Loucy (cell line): ENCODE data around the gene PGC.

Experiments used
- H2AFZ ChIP-seq: fragments of 200-600 bp; sonication (generic); 2 replicates; pipeline ENCODE4 v1.6.0; 2016; ENCODE audit warnings: antibody characterized with exemption, mild to moderate bottlenecking, low read length, moderate library complexity
- H3F3A ChIP-seq: fragments of 200-600 bp; 2 replicates; pipeline ENCODE4 v1.6.0; 2016; ENCODE audit warnings: antibody characterized with exemption, low read depth, mild to moderate bottlenecking
- H3K27me3 ChIP-seq: fragments of 200-600 bp; sonication (generic); 2 replicates; pipeline ENCODE4 v1.6.1; 2014; ENCODE audit warnings: low read length, mild to moderate bottlenecking; ENCODE audit not compliant: insufficient read depth, poor library complexity, severe bottlenecking
- H3K36me3 ChIP-seq: fragments of 200-600 bp; sonication (generic); 2 replicates; pipeline ENCODE4 v1.6.1; 2016; ENCODE audit warnings: low read length; ENCODE audit not compliant: insufficient read depth
- H3K4me1 ChIP-seq: fragments of 200-600 bp; sonication (generic); 2 replicates; pipeline ENCODE4 v1.5.1; 2014; ENCODE audit warnings: low read length, mild to moderate bottlenecking; ENCODE audit not compliant: insufficient read depth, poor library complexity, severe bottlenecking
- H3K4me2 ChIP-seq: fragments of 200-600 bp; sonication (generic); 2 replicates; pipeline ENCODE4 v1.6.0; 2014; ENCODE audit warnings: antibody characterized with exemption, low read length, low read depth, mild to moderate bottlenecking; ENCODE audit not compliant: poor library complexity, severe bottlenecking
- H3K4me3 ChIP-seq: fragments of 200-600 bp; sonication (generic); 2 replicates; pipeline ENCODE4 v1.5.1; 2014; ENCODE audit warnings: low read length, mild to moderate bottlenecking, mixed read lengths; ENCODE audit not compliant: poor library complexity, severe bottlenecking
- H3K79me2 ChIP-seq: fragments of 200-600 bp; sonication (generic); 2 replicates; pipeline ENCODE4 v1.6.1; 2014; ENCODE audit warnings: low read length; ENCODE audit not compliant: insufficient read depth
- H3K9ac ChIP-seq: fragments of 200-600 bp; sonication (generic); 2 replicates; pipeline ENCODE4 v1.6.0; 2014; ENCODE audit warnings: mild to moderate bottlenecking, low read depth, low read length, moderate library complexity; ENCODE audit not compliant: poor library complexity, severe bottlenecking
- H3K9me2 ChIP-seq: fragments of 200-600 bp; sonication (generic); replicated peaks from 2 replicates; pipeline ENCODE4 v1.6.1; 2016; ENCODE audit warnings: low read depth, low read length, mixed read lengths
- H3K9me3 ChIP-seq: fragments of 200-600 bp; sonication (generic); 2 replicates; pipeline ENCODE4 v1.6.1; 2014; ENCODE audit warnings: mild to moderate bottlenecking, antibody characterized with exemption, low read length, low read depth; ENCODE audit not compliant: insufficient read depth
- H4K20me1 ChIP-seq: fragments of 200-600 bp; sonication (generic); 2 replicates; pipeline ENCODE4 v1.6.0; 2014; ENCODE audit warnings: antibody characterized with exemption, low read length, mild to moderate bottlenecking; ENCODE audit not compliant: insufficient read depth, poor library complexity, severe bottlenecking
- CTCF ChIP-seq: fragments of 200-600 bp; sonication (generic); conservative IDR thresholded peaks from 2 replicates; pipeline ENCODE4 v1.5.1; 2014; ENCODE audit warnings: mild to moderate bottlenecking, antibody characterized with exemption, low read length
- EZH2phosphoT487 ChIP-seq: fragments of 200-600 bp; IDR thresholded peaks from 2 replicates; pipeline ENCODE4 v1.6.1; 2018; ENCODE audit warnings: antibody characterized with exemption, mild to moderate bottlenecking, moderate library complexity, borderline replicate concordance

The PGC gene

GRCh38 chr6:41728073-41728936 is 18.9 kb downstream of the PGC start:
- H3K4me3 ChIP-seq, result no peak overlapping the region
- no peaks in the 10 kb centered on the region for H4K20me1 ChIP-seq
- no peaks in the 10 kb centered on the region for H3K36me3 ChIP-seq
- H3K4me1 ChIP-seq, result peaks cover 64% of the 10 kb centered on the region
- H3K9ac ChIP-seq, result no peak overlapping the region
- TF ChIP-seq EZH2phosphoT487, result no peak
- no peak for TF ChIP-seq CTCF
- H3K4me2 ChIP-seq, result no peak overlapping the region
- no peaks in the 10 kb centered on the region for H3K9me3 ChIP-seq
- H3F3A ChIP-seq, result no peaks in the 10 kb centered on the region
- H3K27me3 ChIP-seq, result no peaks in the 10 kb centered on the region
- H2AFZ ChIP-seq, result no peak overlapping the region
- no peaks in the 10 kb centered on the region for H3K9me2 ChIP-seq
- peaks cover 8% of the 10 kb centered on the region; the same call in 1 of the 2 replicates for H3K79me2 ChIP-seq

- Histone ChIP-seq H3K4me2 (no peak overlapping the region), H3K27me3 (no peaks in the 10 kb centered on the region), H3K4me3 (no peak overlapping the region), H2AFZ (no peak overlapping the region), H3K9me3 (no peaks in the 10 kb centered on the region), H3K4me1 (peaks cover 62% of the 10 kb centered on the region), H3K9ac (no peak overlapping the region), H3K36me3 (no peaks in the 10 kb centered on the region), H4K20me1 (no peaks in the 10 kb centered on the region), H3K79me2 (peaks cover 8% of the 10 kb centered on the region; the same call in 1 of the 2 replicates), H3K9me2 (no peaks in the 10 kb centered on the region), H3F3A (no peaks in the 10 kb centered on the region)
- no peak for TF ChIP-seq EZH2phosphoT487
- TF ChIP-seq CTCF, result no peak
Observed at GRCh38 chr6:41727705-41728072, 19.5 kb downstream of the PGC start.

GRCh38 chr6:41726876-41727275 is 20.3 kb downstream of the PGC start:
- Histone ChIP-seq H3K79me2 (peaks cover 2% of the 10 kb centered on the region; the same call in 1 of the 2 replicates), H3K4me2 (no peak overlapping the region), H3K4me1 (peaks cover 54% of the 10 kb centered on the region), H4K20me1 (no peaks in the 10 kb centered on the region), H3K9me3 (no peaks in the 10 kb centered on the region), H3K36me3 (no peaks in the 10 kb centered on the region), H3K27me3 (no peaks in the 10 kb centered on the region), H3K4me3 (no peak overlapping the region), H3K9me2 (no peaks in the 10 kb centered on the region), H3F3A (no peaks in the 10 kb centered on the region), H2AFZ (no peak overlapping the region), H3K9ac (no peak overlapping the region)
- TF ChIP-seq CTCF (no peak), EZH2phosphoT487 (no peak)
